TTC549 (cell line): ENCODE data around the gene PPP2R2D.

Experiments
- FAIRE-seq: peaks from 2 replicates; lab custom pipeline; 2012; peaks lifted over from hg19 to GRCh38; lab: Jason Lieb, UNC

The PPP2R2D gene

DNA sequence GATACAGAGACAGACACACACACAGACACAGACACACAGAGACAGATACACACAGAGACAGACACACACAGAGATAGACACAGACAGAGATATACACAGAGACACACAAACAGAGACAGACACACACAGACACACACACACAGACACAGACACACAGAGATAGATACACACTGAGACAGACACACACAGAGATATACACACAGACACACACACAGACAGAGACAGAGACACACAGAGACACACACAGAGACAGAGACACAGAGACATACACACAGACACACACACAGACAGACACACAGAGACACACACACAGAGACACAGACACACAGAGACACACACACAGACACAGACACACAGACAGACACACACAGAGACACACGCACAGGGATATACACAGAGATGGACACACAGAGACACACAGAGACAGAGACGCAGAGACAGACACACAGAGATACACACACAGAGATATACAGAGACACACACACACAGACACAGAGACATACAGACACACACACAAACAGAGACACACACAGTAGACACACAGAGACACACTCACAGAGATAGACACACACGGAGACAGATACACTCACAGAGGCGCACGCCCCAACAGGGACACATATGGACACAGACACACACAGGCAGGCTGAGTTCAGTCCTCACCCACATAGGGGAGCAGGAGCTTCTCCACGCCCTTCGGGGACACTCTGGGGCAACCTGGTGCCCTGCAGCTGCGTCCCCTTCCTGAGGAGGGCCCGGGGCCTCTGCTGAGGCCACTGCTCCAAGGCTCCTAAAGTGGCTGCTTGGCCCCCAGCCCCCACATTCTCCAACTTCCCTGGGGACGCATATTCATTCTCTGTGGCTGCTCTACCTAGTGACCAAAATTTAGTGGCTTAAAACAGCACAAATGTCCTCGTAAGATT, 10.3 kb upstream of the PPP2R2D start:
- FAIRE-seq = no peak

- FAIRE-seq = no peak
Measured at GRCh38 chr10:131891196-131891928, 9.4 kb upstream of the PPP2R2D start.

DNA sequence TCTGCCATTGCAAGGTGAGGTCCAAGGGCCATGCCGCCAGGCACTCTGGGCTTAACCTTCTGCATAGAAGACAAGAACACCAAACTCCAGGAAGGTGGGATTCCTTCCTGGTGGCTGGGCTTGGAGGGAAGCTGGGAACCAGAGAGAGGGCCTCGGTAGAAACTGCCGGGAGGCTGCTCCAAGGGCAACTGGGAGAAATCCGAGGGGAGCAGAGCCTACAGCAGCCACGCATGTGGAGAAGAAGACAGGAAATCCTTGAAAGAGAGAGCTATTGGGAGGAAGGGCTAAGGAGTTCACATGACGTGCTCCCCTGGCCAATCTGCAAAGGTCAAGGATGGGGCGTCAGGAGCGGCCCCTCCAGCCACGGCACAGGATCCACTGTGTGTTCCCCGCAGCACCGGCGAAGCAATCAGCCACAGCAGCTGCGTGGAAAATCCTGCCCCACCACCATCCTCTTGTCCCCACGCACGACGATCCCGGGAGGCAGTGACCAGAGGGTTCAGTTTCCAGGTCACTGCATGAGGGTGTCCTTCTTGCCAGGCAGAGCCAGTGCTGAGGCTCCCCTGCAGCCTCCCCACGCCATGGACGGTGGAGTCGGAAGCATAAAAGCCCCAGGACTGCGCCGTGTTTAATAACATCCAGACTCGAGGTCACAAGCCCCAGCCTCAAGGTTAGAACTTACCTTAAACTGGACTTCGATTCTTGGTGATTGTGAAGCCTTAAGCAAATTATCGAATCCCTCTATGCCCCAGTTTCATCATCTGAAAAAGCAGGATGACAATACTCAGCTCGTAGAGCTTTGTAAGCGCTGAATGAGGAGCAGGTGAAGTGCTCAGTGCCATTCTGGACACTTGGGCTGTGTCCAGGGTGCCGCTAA, 8.6 kb upstream of the PPP2R2D start:
- no peak for FAIRE-seq

DNA sequence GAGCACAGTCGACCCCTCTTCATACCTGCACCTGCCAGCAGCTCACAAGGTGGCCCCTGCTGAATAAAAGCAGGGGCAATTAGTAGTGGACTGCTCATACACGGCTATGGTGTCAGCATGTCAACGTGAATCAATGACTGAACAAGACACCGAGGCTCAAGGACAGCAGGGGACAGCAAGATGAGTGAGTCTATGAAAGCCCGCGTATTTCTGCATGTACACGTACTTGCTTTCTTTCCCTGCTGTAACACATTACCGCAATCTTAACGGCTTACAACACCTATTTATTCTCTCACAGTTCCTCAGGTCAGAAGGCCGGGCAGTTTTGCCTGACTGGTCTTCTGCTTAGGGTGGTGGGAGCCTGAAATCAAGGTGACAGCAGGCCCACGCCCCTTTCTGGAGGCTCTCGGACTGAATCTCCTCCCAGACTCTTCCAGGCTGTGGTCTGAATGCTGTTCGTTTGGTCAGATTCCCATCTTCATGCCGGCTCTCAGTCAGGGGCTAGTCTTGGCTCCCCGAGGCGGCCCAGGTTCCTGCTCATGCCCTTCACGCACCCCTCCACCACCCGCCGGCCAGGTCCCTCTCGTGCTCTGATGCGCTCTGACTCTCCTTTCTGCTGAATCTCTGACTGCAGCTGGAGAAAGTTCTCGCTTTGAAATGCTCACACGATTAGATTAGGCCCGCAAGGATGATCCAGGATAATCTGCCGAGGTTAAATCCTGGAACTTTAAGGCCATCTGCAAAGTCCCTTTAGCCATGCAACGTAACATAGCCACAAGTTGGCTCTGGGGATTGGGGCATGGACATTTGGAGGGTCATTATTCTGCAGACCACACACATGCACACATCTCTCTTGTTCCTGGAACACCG, 7.8 kb upstream of the PPP2R2D start:
- no peak for FAIRE-seq

DNA sequence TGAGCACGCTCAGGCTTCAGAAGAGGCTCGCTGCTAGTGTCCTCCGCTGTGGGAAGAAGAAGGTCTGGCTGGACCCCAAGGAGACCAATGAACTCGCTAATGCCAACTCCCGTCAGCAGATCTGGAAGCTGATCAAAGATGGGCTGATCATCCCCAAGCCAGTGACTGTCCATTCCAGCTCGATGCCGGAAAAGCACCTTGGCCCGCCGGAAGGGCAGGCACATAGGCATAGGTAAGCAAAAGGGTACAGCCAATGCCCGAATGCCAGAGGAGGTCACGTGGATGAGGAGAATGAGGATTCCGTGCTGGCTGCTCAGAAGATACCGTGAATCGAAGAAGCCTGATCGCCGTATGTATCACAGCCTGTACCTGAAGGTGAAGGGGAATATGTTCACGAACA, 5.7 kb upstream of the PPP2R2D start:
- FAIRE-seq = no peak

DNA sequence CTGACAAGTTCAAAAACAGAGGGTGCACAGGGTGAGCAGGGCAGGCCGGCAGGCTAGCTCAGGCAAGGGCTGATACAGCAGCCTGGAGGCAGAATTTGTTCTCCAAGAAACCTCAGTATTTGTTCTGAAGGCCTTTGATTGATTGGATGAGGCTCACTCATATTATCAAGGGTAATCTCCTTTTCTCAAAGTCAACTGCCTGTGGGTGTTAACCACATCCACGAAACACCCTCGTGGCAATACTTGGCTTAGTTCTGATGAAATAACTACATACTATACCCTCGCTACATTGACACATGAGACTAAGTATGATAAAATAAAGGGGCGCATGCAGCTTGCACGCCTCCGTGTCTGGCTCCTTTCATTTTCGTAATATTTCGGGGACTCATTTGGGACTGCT, 4.4 kb upstream of the PPP2R2D start:
- FAIRE-seq = no peak

GRCh38 chr10:131897297-131897899, 3.4 kb upstream of the PPP2R2D start:
- no peak for FAIRE-seq

- no peak for FAIRE-seq
Measured at GRCh38 chr10:131898061-131898460, 2.7 kb upstream of the PPP2R2D start.

- no peak for FAIRE-seq
Measured at GRCh38 chr10:131898713-131899112, 2.1 kb upstream of the PPP2R2D start.

- no peak for FAIRE-seq
Measured at GRCh38 chr10:131899116-131899690, 1.6 kb upstream of the PPP2R2D start.

GRCh38 chr10:131899695-131900349, 986 bp upstream of the PPP2R2D start:
- FAIRE-seq = no peak

DNA sequence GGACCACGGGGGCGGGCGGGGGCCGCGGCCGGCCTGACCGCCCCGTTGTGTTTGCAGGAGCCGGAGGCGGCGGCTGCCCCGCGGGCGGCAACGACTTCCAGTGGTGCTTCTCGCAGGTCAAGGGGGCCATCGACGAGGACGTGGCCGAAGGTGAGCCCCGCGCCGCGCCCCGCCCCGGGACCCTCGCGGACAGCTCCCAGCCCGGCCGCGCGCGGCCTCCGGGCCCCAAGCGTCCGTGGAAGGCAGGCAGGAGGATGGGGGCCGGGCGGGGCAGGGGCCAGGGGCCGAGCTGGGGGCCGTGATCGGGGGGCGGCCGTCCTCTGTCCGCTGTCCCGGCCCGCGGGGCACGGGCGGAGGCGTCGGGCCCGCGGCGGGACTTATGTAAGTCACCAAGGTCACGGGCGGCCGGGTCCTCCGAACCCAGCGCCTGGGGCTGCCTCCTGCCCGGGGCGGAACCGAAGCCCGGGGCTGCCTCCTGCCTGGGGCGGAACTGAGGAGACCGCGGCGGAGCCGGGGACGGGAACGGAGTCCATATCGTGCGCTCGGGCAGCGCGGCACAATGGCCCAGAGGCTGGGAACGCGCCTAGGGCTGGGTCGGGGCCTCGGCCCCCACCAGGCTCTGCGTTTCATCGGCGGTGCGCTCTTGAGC, 497 bp downstream of the PPP2R2D start:
- FAIRE-seq = no peak

DNA sequence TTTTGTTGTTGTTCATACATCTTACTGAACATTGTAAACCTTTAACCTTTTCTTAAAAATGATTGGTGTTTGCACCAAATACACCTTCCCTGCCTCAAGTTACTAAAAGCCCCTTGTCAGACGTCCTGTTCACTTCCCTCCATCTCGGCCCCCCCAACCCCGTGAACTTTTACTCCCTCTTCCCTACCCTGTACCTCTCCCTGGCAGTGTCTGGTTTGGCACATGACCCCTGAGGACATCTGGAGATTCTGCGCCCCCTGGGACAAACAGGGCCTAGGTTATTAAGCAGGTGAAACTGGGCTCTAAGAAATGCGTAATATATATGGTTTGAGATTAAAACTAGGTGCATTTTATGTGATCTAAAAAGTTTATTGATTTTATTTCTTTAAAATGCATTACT, 1.4 kb downstream of the PPP2R2D start:
- no peak for FAIRE-seq

DNA sequence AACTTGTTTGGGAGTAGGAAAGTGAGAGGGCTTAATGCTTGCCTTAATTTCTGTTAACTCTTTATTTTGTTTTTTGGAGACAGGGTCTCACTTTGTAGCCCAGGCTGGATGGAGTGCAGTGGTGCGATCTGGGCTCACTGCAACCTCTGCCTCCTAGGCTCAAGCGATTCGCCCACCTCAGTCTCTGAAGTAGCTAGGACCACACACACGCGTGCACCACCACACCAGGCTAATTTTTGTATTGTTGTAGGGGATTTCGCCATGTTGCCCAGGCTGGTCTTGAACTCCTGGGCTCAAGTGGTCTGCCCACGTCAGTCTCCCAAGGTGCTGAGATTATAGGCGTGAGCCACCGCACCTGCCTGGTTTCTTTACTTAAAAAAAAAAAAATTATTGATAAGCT, 1.9 kb downstream of the PPP2R2D start:
- no peak for FAIRE-seq

GRCh38 chr10:131905267-131905571, 4.4 kb downstream of the PPP2R2D start:
- no peak for FAIRE-seq

GRCh38 chr10:131905603-131906268, 4.9 kb downstream of the PPP2R2D start:
- no peak for FAIRE-seq

DNA sequence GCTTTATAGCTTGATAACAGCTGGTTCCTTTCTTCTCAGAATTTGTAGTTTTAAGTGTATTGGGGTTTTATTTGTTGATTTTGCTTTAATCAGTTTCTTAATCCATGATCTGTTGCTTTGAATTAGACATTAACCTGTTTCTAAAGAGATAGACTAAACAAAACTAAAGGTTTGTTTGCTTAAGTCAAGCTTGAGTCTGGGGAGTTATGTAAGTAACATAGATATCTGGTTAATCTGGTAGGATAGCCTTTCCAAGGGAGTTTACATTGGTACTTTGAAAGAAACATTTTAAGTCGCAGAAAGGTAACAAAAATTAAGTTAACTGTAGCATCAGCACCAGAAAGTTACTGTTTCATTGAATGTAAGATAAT, 5.4 kb downstream of the PPP2R2D start:
- FAIRE-seq = no peak

DNA sequence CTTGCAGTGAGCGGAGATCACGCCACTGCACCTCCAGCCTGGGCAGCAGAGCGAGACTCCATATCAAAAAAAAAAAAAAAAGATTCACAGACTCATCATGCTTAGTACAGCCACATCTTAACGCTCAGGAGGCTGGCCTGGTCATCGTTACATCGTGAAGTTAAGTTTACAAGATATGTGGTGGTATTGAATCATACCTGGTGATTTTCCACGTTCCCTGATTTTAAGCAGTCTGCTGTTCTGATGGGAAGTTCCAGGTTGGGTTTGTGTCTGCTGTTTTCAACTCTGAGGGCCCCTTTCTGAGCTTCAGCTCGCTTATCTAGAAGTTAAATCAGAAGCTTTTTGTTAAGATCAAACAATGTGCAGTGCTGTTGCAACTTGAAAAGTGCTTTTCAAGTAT, 6.9 kb downstream of the PPP2R2D start:
- FAIRE-seq = no peak

DNA sequence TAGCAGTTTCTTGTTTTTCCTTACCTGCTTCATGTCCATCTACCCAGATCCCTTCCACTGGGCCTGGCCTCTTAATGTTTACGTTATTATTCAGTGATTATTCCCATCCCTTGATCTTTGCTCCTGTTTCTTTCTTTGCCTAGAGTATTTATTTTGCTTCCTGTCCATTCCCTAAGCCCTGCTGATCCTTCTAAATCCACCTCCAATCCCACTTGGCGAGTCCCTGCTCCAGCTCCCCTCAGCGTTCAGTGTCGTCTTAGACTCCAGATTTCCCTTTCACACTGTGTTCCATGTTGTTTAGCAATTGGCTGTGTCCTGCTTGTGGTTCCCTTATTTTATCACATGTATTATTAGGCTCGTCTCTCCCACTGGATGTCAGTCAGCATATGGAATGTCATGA, 7.3 kb downstream of the PPP2R2D start:
- FAIRE-seq = no peak
